Diencephalon (tissue), 1 donor: ENCODE data around the gene PRSS21. TPM values are rescaled to one million over a fixed set of nuclear protein-coding genes. Genes with fewer than 3 reads are reported as not detected.

Experiments
- small RNA-seq: library from RNA; depleted of rRNA; stranded (forward); fragments of <200 nt; gene quantifications from one replicate; pipeline ENCODE3, GENCODE V24; 2014
- total RNA-seq: library from RNA; depleted of rRNA; stranded (reverse); fragments of >200 nt; gene quantifications from one replicate; pipeline ENCODE4 v1.2.3, GENCODE V29; 2014

Gene PRSS21, protein sequence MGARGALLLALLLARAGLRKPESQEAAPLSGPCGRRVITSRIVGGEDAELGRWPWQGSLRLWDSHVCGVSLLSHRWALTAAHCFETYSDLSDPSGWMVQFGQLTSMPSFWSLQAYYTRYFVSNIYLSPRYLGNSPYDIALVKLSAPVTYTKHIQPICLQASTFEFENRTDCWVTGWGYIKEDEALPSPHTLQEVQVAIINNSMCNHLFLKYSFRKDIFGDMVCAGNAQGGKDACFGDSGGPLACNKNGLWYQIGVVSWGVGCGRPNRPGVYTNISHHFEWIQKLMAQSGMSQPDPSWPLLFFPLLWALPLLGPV
- not detected for total RNA-seq

DNA sequence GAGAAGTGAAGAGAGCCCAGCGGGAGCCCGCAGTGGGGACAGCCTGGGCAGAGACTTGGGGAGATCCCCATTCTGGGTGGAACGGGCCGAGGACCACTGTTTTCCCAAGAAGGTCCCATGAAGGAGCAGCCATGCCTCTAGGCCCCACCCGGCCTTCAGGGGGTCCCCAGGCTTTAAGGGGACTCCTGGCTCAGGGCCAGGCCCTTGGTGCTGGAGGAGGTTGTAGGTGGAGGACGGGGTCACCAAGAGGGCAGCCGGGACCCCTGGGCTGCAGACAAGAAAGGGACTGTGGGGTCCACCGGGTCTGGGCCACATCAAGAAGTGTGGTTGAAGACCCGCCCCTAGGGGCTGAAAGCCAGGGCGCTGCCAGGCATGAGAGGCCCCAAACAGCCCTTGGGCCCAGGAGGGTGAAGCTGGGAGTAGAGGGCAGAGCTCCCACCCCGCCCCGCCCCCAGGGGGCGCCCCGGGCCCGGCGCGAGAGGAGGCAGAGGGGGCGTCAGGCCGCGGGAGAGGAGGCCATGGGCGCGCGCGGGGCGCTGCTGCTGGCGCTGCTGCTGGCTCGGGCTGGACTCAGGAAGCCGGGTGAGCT is at the start of gene PRSS21:
PRSS21 (plus strand) TSS at position 487 of the 589 bp plus-strand sequence; CDS start at position 519, 32 bp downstream.

DNA sequence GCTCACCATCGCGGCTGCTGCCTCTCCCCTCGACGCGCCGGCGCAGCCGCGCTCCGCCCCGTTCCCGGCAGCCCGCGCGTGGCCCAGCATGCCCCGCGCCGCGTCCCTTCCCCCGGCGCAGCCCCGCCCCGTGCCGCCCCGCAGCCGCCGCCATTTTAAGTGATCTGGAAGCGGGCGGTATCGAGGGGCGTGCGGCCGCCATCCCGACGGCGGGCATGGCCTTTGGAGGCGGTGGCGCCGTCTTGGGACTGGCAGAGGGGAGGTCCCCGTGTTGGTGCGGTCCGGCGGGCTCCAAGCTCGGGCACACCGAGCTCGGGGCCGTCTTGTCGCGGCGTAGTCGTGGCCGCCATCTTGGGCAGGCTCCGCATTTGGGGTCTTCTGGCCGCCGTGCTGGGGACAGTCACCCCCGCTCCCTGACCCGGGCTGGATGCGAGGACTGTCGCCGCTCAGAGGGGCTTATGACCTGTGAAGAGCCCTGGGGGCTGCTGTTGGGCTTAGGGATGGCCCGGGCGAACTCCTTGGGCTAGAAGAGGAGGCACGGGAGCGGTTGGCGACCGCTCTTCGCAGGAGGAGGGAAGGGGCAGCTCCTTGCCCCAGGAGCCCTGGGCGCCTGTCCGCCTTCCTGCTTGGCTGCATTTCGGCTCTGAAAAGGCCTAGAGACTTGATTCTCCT is 39.7 kb upstream of the PRSS21 start, which contains the start of gene ELOB:
ELOB (minus strand) TSS at position 50 of the 672 bp plus-strand sequence; CDS start at position 9, 41 bp downstream.

DNA sequence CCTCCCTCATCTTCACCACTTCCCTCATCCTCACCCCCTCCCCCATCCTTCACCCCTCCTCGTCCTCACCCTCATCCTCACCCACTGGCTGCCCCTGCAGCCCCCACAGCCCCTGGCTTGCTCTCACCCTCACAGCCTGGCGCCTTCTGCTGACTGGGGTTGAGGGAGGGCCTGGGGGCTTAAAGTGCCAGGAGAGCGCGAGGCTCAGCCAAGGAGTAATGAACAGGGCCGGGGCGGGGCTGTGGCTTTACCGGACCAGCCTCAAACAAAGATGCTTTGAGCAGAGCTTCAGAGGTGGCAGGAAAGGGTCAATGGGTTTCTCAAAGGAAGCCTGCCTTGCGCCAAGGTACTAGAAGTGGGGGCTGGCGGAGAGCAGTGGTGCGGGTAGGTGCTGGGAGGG is 29.6 kb upstream of the PRSS21 start, which contains the start of gene PRSS33:
PRSS33 (minus strand) TSS at position 155 of the 400 bp plus-strand sequence. CDS start 1,013 bp downstream, outside the sequence.

DNA sequence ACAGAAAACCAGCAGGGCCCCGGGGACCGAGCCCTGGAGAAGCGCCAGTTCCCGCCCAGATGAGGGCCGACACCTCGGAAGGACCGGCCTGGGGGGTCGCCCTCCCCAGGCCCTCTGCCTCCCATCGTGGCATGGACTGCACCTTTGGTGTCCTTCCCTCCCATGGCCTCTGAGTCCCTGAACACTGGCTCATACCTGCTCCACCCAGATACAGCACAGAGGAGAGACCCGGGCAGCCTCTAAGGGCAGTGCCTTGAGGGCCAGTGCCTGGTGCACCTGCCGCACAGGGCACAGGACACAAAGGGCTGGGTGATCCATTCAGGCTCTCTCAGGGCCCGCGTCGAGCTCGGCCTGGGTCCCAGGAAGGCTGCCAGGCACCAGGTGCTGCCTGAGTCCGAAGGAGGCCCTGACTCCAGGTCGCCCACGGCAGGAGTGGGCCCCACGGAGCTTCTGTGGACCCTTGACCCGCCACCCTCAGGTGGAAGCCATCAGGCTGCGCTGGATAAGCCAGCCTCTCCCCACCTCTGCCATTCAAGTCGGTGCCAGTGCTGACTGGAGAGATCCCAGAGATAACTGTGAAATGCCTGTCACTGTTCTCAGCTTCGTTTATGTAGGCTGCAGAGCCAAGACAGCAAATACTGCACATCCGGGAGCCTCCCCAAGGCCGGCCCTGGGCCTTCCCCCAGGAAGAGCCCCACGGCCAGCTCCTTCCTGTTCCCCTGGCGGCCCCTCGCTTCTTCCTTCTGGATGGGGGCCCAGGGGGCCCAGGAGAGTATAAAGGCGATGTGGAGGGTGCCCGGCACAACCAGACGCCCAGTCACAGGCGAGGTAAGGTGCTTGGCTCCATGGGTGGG is 12.7 kb downstream of the PRSS21 start, which contains the start of gene ZG16B:
ZG16B (plus strand) TSS at position 803 of the 854 bp plus-strand sequence. CDS start 139 bp downstream, outside the sequence.

DNA sequence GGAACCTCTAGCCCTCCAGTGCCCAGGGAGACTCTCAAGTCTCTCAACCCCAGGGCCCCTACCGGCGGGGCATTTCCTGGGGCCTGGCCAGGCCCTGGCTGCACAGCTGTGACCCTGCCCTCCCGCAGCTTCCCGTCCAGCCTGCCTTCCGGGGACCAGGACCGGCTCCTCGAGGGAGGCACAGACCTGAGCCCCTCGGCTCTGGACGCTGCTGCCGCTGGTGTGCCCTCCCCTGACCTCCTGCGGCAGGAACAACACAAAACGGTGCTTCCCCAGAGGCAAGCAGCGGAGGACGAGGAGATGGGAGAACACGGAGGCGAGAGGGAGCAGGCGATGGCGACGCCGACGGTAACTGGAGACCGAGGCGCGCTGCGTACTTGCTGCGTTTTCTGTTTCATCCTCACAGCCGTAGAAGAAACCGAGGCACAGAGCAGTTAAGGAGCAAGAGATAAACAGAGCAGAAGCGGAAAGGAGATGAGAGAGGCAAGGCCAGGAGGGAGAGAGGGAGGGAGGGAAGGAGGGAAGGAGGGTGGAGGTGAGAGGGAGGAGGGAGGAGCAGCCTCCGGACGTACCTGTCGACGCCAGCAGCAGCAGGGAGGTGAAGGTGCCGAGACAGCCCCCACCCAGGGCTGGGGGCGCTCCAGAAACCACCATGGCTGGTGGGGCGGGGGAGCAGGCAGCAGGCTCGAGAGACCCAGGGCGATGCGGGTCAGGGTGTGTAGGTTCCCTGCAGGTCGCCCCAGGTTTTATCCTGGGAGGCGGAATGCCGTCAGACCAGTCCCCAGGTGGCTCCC is 40.6 kb downstream of the PRSS21 start, which contains the start of gene PRSS22:
PRSS22 (minus strand) TSS at position 720 of the 794 bp plus-strand sequence; CDS start at position 654, 66 bp downstream.

Small RNA genes within 50 kb of the gene (small RNA-seq; reads per million reads assigned to genes)
- gene SNORA3C, result not detected

Other genes with a start within 250 kb of the PRSS21 start
- gene KCTD5, start 134.7 kb upstream of the PRSS21 start, total RNA-seq, result 19.6 TPM
- gene PRSS27, start 97.0 kb upstream of the PRSS21 start, total RNA-seq, result 3.9 TPM
- gene SRRM2, start 64.6 kb upstream of the PRSS21 start, total RNA-seq, result 70.1 TPM
- gene ELOB, start 40.0 kb upstream of the PRSS21 start, total RNA-seq, result 158 TPM
- not detected for gene PRSS33, start 29.7 kb upstream of the PRSS21 start, total RNA-seq
- gene PRSS41, start 18.8 kb upstream of the PRSS21 start, total RNA-seq, result not detected
- gene ZG16B, start 13.1 kb downstream of the PRSS21 start, total RNA-seq, result 0.23 TPM
- not detected for gene PRSS22, start 40.9 kb downstream of the PRSS21 start, total RNA-seq
- gene FLYWCH2, start 66.0 kb downstream of the PRSS21 start, total RNA-seq, result 42.2 TPM
- 29.1 TPM for gene FLYWCH1, start 94.7 kb downstream of the PRSS21 start, total RNA-seq
- gene KREMEN2, start 147.0 kb downstream of the PRSS21 start, total RNA-seq, result 0.46 TPM
- 28.4 TPM for gene PAQR4, start 152.1 kb downstream of the PRSS21 start, total RNA-seq
- 2.3 TPM for gene PKMYT1, start 163.2 kb downstream of the PRSS21 start, total RNA-seq
- gene CLDN9, start 195.7 kb downstream of the PRSS21 start, total RNA-seq, result not detected
- gene CLDN6, start 200.9 kb downstream of the PRSS21 start, total RNA-seq, result 1.2 TPM
- 1.2 TPM for gene TNFRSF12A, start 203.1 kb downstream of the PRSS21 start, total RNA-seq
- 20.3 TPM for gene HCFC1R1, start 206.7 kb downstream of the PRSS21 start, total RNA-seq
- 4.8 TPM for gene THOC6, start 206.8 kb downstream of the PRSS21 start, total RNA-seq
- not detected for gene BICDL2, start 219.7 kb downstream of the PRSS21 start, total RNA-seq
- 0.92 TPM for gene MMP25, start 229.3 kb downstream of the PRSS21 start, total RNA-seq
- gene IL32, start 248.4 kb downstream of the PRSS21 start, total RNA-seq, result 1.6 TPM